Measurements from ENCODE around the gene ATF4.
A peak's percentile ranks its signal among the peaks of the same experiment; 100 is the strongest.

Gene ATF4

DNA sequence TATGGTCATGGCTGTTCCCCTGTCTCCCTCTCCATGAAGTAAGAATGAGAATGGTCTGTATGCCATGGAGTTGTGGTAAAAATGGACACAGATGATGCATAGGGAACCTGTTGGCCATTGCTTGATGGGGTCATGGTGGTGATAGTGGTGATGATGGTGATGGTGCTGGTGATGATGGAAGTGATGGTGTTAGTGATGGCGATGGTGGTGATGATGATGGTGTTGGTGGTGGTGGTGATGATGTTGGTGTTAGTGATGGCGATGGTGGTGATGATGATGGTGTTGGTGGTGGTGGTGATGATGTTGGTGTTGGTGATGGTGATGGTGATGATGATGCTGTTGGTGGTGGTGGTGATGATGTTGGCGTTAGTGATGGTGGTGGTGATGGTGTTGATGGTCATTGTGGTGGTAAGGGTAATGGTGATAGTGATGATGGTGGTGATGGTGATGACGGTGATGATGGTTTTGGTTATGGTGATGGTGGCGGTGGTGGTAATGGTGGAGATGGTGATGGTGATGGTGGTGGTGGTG, 45.1 kb downstream of the ATF4 start:
- DNase-seq (ENCODE audit: low spot score): no peak
- TF ChIP-seq, protein P1, sequence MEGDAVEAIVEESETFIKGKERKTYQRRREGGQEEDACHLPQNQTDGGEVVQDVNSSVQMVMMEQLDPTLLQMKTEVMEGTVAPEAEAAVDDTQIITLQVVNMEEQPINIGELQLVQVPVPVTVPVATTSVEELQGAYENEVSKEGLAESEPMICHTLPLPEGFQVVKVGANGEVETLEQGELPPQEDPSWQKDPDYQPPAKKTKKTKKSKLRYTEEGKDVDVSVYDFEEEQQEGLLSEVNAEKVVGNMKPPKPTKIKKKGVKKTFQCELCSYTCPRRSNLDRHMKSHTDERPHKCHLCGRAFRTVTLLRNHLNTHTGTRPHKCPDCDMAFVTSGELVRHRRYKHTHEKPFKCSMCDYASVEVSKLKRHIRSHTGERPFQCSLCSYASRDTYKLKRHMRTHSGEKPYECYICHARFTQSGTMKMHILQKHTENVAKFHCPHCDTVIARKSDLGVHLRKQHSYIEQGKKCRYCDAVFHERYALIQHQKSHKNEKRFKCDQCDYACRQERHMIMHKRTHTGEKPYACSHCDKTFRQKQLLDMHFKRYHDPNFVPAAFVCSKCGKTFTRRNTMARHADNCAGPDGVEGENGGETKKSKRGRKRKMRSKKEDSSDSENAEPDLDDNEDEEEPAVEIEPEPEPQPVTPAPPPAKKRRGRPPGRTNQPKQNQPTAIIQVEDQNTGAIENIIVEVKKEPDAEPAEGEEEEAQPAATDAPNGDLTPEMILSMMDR (conservative IDR thresholded peaks at IDR 0.05; ENCODE audit: low read depth): no peak
- no peak overlapping the region for H3K27ac ChIP-seq
- ChIA-PET POLR2A (ENCODE audit: low non-redundant PET) (no interaction called here), CTCF (interaction anchor here (0.9 kb wide), 1 partner anchor 459 kb away, joined by 3 read pairs; no protein-coding TSS in a partner anchor)

DNA sequence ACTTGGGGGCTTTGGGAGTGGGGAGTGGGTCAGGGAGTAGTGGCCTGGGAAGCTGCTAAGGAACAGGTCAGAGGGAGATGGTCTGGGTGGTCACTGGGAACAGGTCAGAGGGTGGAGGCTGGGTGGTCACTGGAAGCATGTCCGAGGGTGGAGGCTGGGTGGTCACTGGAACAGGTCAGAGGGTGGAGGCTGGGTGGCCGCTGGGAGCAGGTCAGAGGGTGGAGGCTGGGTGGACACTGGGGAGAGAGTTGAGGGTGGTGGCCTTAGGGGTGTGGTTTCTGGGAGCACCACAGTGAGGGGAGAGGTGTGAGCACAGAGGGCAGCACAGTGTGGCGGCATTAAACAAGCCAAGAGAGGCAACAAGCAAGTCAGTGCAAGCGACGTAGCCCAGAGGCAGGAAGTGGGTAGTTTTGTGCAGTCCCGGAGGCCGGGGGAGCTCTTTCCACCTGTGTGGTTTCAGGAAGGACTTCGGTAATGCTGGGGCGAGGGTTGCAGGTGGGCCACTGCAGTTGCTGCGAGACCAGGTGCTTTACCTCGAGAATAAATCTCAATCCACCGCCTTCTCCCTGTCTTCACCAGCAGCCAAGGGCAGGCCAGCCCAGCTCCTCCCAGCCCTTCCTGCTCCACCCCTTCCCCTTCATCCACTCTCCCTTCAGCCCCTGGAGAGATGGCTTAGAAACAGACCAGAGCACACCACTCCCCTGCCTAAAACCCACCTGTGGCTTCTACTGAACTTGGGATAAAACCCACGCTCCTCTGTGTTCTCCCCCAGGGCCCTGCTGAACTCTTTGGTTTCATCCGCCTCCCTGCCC, 47.0 kb downstream of the ATF4 start:
- CTCF ChIA-PET: no interaction called here
- TF ChIP-seq, protein P1 (conservative IDR thresholded peaks at IDR 0.05; ENCODE audit: low read depth): no peak
- no peak for DNase-seq (ENCODE audit: low spot score)
- POLR2A ChIA-PET (ENCODE audit: low non-redundant PET): no interaction called here
- peak overlapping the region; percentile 37 for H3K27ac ChIP-seq

DNA sequence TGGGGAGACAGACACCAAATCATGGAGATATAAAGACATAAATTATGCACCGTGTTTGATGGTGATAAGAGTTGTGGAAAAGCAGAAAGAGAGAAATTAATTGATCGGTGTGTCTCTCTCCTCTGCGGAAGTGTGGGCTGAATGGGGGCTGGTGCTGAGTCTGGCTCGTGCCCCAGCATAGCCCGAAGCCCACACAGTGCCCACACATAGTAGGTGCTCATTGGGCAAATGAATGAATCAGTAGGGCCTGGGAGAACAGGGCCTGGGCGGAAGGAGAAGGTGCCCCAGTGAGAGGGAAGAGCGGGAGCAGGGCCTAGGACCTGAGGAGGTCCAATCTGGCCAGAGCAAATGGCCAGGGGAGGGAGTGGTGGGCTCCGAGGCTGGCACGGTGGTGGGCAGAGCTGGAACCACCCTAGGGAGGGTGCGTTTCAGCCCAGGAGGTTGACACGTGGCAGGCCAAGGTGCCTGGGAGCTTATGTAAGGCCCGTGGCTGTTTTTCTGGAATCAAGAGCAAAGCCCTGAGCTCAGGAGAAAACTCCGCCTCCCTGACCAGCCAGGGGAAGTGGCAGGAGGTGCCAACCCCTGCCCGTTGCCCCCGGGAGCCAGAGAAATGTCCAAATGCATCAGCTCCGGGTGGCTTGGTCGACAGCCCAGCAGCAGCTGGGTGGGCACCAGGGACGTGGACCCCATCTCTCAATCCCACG, 48.1 kb downstream of the ATF4 start:
- CTCF ChIA-PET: interaction anchor here (0.9 kb wide), 1 partner anchor 8 kb away, joined by 3 read pairs; no protein-coding TSS in a partner anchor
- no peak overlapping the region for H3K27ac ChIP-seq
- TF ChIP-seq, protein P1 (conservative IDR thresholded peaks at IDR 0.05; ENCODE audit: low read depth): no peak
- POLR2A ChIA-PET (ENCODE audit: low non-redundant PET): no interaction called here
- DNase-seq (ENCODE audit: low spot score): no peak

DNA sequence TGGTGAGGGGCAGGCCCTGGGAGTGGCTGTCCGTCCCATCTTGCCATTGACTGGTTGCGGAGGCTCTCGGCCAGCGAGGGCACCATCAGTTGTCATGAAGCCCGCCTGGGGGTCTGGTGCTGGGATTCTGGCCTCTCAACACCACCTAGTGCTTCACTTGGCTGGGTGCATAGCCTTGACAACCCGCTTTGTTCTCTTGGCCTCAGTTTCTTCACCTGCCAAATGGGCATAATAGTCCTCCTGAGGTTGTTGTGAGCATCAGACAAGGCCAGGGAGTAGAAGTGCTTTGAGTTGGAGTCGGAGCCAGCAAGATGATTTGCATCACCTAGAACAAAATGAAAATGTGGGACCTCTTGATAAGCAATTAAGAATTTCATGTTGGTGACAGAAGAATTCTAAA, 48.7 kb downstream of the ATF4 start:
- no peak for DNase-seq (ENCODE audit: low spot score)
- no peak overlapping the region for H3K27ac ChIP-seq
- ChIA-PET POLR2A (ENCODE audit: low non-redundant PET) (no interaction called here), CTCF (interaction anchor here (0.9 kb wide), 1 partner anchor 9 kb away, joined by 3 read pairs; no protein-coding TSS in a partner anchor)
- TF ChIP-seq, protein P1 (conservative IDR thresholded peaks at IDR 0.05; ENCODE audit: low read depth): no peak

- no peak for DNase-seq (ENCODE audit: low spot score)
- TF ChIP-seq, protein P1 (conservative IDR thresholded peaks at IDR 0.05; ENCODE audit: low read depth): no peak
- ChIA-PET POLR2A (ENCODE audit: low non-redundant PET) (no interaction called here), CTCF (no interaction called here)
- no peak overlapping the region for H3K27ac ChIP-seq
These were observed 49.9 kb downstream of the ATF4 start for GRCh38 chr22:39570226-39570625.

- TF ChIP-seq, protein P1 (conservative IDR thresholded peaks at IDR 0.05; ENCODE audit: low read depth): no peak
- ChIA-PET CTCF (no interaction called here), POLR2A (ENCODE audit: low non-redundant PET) (no interaction called here)
- no peak for DNase-seq (ENCODE audit: low spot score)
- H3K27ac ChIP-seq: no peak within 1 kb of the TSS
These were observed 50.3 kb downstream of the ATF4 start, which contains the start of gene CACNA1I for GRCh38 chr22:39570665-39571064. TSS of gene CACNA1I (plus strand) at chr22:39570753. CDS start at chr22:39570753, 0 bp downstream.
